ENCODE measurements around the gene GOLPH3. TPM values are rescaled to one million over a fixed set of nuclear protein-coding genes. Genes with fewer than 3 reads are reported as not detected.
"Not testable (repeated sequence)": the region's sequence is repeated elsewhere in the genome, so short reads cannot be mapped to it uniquely, and the experiment has no call there.

The GOLPH3 gene
- total and polyA plus RNA-seq, 9 donors = 54.2 to 88.9 (median 80.2) TPM

- peaks cover 4% of the 10 kb centered on the region for H3K4me1 ChIP-seq (ENCODE audit: insufficient read depth)
Observed at GRCh38 chr5:32173267-32174010, 680 bp downstream of the GOLPH3 start.

GRCh38 chr5:32172923-32173266 is 1.2 kb downstream of the GOLPH3 start:
- Histone ChIP-seq H3K36me3 (no peaks in the 10 kb centered on the region), H3K27me3 (no peaks in the 10 kb centered on the region), H3K27ac (peak overlapping the region; percentile 99 to 100), H3K9me3 (no peaks in the 10 kb centered on the region), H3K4me3 (peak overlapping the region; percentile 92), H3K4me1 (ENCODE audit: insufficient read depth) (peaks cover 4% of the 10 kb centered on the region)
- WGBS, 3 donors = 0 to 1% (median 0%) methylated on average over 4 of the region's 4 CpGs
- DNase-seq = no peak
- intact Hi-C loops (cut with DNase I) = loop anchor here in 3 of 4 donors (5.0 to 10.0 kb wide), 4 partner anchors 52 to 139 kb away; partner anchors contain the start of gene MTMR12 (in 1 of the 3)
- TF ChIP-seq POLR2A (IDR thresholded peaks at IDR 0.05) (no peak), EP300 (IDR thresholded peaks at IDR 0.05) (no peak)
- TF ChIP-seq, protein P1, sequence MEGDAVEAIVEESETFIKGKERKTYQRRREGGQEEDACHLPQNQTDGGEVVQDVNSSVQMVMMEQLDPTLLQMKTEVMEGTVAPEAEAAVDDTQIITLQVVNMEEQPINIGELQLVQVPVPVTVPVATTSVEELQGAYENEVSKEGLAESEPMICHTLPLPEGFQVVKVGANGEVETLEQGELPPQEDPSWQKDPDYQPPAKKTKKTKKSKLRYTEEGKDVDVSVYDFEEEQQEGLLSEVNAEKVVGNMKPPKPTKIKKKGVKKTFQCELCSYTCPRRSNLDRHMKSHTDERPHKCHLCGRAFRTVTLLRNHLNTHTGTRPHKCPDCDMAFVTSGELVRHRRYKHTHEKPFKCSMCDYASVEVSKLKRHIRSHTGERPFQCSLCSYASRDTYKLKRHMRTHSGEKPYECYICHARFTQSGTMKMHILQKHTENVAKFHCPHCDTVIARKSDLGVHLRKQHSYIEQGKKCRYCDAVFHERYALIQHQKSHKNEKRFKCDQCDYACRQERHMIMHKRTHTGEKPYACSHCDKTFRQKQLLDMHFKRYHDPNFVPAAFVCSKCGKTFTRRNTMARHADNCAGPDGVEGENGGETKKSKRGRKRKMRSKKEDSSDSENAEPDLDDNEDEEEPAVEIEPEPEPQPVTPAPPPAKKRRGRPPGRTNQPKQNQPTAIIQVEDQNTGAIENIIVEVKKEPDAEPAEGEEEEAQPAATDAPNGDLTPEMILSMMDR (IDR thresholded peaks at IDR 0.05) = no peak

More at GRCh38 chr5:32173267-32174010, 680 bp downstream of the GOLPH3 start:
- H3K36me3 ChIP-seq = no peaks in the 10 kb centered on the region
- no peaks in the 10 kb centered on the region for H3K27me3 ChIP-seq
- peak overlapping the region; percentile 92 for H3K4me3 ChIP-seq
- TF ChIP-seq, protein P1 (IDR thresholded peaks at IDR 0.05) = no peak
- TF ChIP-seq POLR2A (IDR thresholded peaks at IDR 0.05) (no peak), EP300 (IDR thresholded peaks at IDR 0.05) (no peak)
- intact Hi-C loops (cut with DNase I) = loop anchor here in 3 of 4 donors (2.0 to 10.0 kb wide), 5 partner anchors 49 to 139 kb away; partner anchors contain the start of gene MTMR12 (in 1 of the 3)
- H3K9me3 ChIP-seq = no peaks in the 10 kb centered on the region
- DNase-seq = peak; percentile 67 to 78 (median 71)
- H3K27ac ChIP-seq = peak overlapping the region; percentile 99 to 100
- WGBS, 3 donors = 0 to 1% (median 0%) methylated on average over 46 to 74 of the region's 74 CpGs

DNA sequence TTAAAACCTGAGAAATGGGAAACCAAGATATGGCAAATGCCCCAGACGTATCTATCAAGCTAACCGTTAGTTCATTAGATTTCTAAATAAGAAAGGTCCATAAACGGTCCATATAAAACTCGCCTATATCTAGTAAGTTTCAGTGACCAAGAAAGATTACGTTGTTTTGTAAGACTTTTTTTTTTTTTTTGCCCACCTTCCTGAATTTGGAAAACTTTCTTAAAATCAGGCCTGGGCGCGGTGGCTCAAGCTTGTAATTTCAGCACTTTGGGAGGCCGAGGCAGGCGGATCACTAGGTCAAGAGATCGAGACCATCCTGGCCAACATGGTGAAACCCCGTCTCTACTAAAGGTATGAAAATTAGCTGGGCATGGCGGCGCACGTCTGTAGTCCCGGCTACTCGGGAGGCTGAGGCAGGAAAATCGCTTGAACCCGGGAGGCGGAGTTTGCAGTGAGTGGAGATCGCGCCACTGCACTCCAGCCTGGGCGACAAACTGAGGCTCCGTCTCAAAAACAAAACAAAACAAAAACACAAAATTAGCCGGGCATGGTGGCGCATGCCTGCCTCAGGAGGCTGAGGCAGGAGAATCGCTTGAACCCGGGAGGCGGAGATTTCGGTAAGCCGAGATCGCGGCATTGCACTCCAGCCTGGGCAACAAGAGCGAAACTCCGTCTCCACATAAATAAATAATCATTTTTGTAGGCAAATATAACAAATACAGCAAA is 1.8 kb downstream of the GOLPH3 start:
- not testable (repeated sequence) for H3K27me3 ChIP-seq; H3K9me3 ChIP-seq; H3K4me1 ChIP-seq (ENCODE audit: insufficient read depth); H3K36me3 ChIP-seq
- Histone ChIP-seq H3K27ac (peak overlapping the region; percentile 10 to 100), H3K4me3 (peak overlapping the region; percentile 92)
- peak in 1 of 5 donors; percentile 31 for DNase-seq
- 3 to 5% (median 3%) methylated on average over 34 of the region's 34 CpGs for WGBS, 3 donors
- intact Hi-C loops (cut with DNase I) = loop anchor here in 3 of 4 donors (5.0 to 10.0 kb wide), 4 partner anchors 52 to 140 kb away; partner anchors contain the start of gene MTMR12 (in 1 of the 3)

- DNase-seq = no peak
- 76 to 80% (median 77%) methylated on average over 5 of the region's 5 CpGs for WGBS, 3 donors
- no peak overlapping the region for H3K4me3 ChIP-seq
- peaks cover 9% of the 10 kb centered on the region for H3K4me1 ChIP-seq (ENCODE audit: insufficient read depth)
- no peak overlapping the region for H3K27ac ChIP-seq
- intact Hi-C loops (cut with DNase I) = loop anchor here in 3 of 4 donors (5.0 to 10.0 kb wide), 4 partner anchors 54 to 142 kb away; partner anchors contain the start of gene MTMR12 (in 1 of the 3)
- H3K9me3 ChIP-seq = no peaks in the 10 kb centered on the region
- no peak for TF ChIP-seq POLR2A (IDR thresholded peaks at IDR 0.05)
- no peak for TF ChIP-seq EP300 (IDR thresholded peaks at IDR 0.05)
- TF ChIP-seq, protein P1 (IDR thresholded peaks at IDR 0.05) = no peak
- H3K27me3 ChIP-seq = no peaks in the 10 kb centered on the region
- H3K36me3 ChIP-seq = no peaks in the 10 kb centered on the region
Observed at GRCh38 chr5:32170303-32171151, 3.6 kb downstream of the GOLPH3 start.

Measured in ovary (tissue), 9 donors.